Right lobe of liver (tissue), 6 donors: Measurements from ENCODE around the gene CDH23. TPM values are rescaled to one million over a fixed set of nuclear protein-coding genes. Genes with fewer than 3 reads are reported as not detected.

Experiments used
- ATAC-seq, 4 donors: fragments of 200-7000 bp; cut with Tn5 transposase; one replicate each; pipeline ENCODE4 v1.9.1; 2020; ENCODE audit warnings: mild to moderate bottlenecking in 4 of 4, moderate library complexity in 4 of 4
- DNase-seq, 3 donors: peaks; one replicate each; pipeline ENCODE4 v3.0.0-alpha.2; 2020
- H3K27ac ChIP-seq, 3 donors: fragments of 200-600 bp; one replicate each; pipeline ENCODE4 v1.8.0; 2022
- H3K27me3 ChIP-seq, 2 donors: fragments of 200-600 bp; one replicate each; pipeline ENCODE4 v1.8.0; 2022
- H3K36me3 ChIP-seq, 4 donors: fragments of 200-600 bp; sonication (generic) in 1 of 4; one replicate each; pipeline versions ENCODE4 v1.5.1 to v1.8.0; 2017 to 2022; ENCODE audit warnings: control low read depth in 1 of 4
- H3K4me1 ChIP-seq, 4 donors: fragments of 200-600 bp; sonication (generic) in 1 of 4; one replicate each; pipeline versions ENCODE4 v1.5.1 to v1.8.0; 2017 to 2022; ENCODE audit warnings: control low read depth in 1 of 4
- H3K4me3 ChIP-seq, 3 donors: fragments of 200-600 bp; one replicate each; pipeline ENCODE4 v1.8.0; 2022
- H3K9me3 ChIP-seq, 4 donors: fragments of 200-600 bp; sonication (generic) in 1 of 4; one replicate each; pipeline versions ENCODE4 v1.5.1 to v1.8.0; 2017 to 2022; ENCODE audit warnings: control low read depth in 1 of 4
- CTCF ChIP-seq, 4 donors: fragments of 200-600 bp in 3 of 4; fragments of 450-650 bp in 1 of 4; IDR thresholded peaks; one replicate each; pipeline versions ENCODE4 v1.5.1 to v1.8.0; 2016 to 2022; ENCODE audit warnings: antibody characterized with exemption in 4 of 4, mild to moderate bottlenecking in 2 of 4
- POLR2A ChIP-seq: fragments of 450-650 bp; IDR thresholded peaks from one replicate; pipeline ENCODE4 v1.6.1; 2017; ENCODE audit warnings: antibody characterized with exemption, mild to moderate bottlenecking
- WGBS: methylation state at CpG from one replicate; pipeline ENCODE4 v1.1.6; 2018; ENCODE audit warnings: low coverage, low lambda C conversion rate; ENCODE audit not compliant: insufficient coverage; ENCODE audit errors: missing lambda C conversion rate; 5-methylcytosine and 5-hydroxymethylcytosine counted together
- intact Hi-C, 2 donors: fragments of 100-400 bp; cut with DNase I; formaldehyde crosslinking; loops; one replicate each; pipeline versions ENCODE4 v1.11.2 to v1.14.1; 2022
- total RNA-seq, 6 experiments: library from RNA; depleted of rRNA in 2 of 6; stranded (reverse); fragments of >200 nt in 2 of 6; fragmentation: NEBNext Ultra II Directional in 3 of 6; extraction: Animal tissue kit (Norgen Biotek cat#: 25700) in 3 of 6; gene quantifications; one replicate each; pipeline versions ENCODE4 v1.1.0 to v1.2.4, GENCODE V29; 2016 to 2023
- donor health status: DM: no; HTN: yes; CAD: no.
- donor health status: DM: no; HTN: no; CAD: no.
- donor health status: DM: no; HTN: no; CAD: no.
- donor health status: DM: no; HTN: yes; CAD: no.
- donor health status: DM: no; HTN: yes; CAD: no.

CDH23 gene
- total RNA-seq, 6 experiments from 2014 or later: 3.3 to 19.7 (median 6.3) TPM

GRCh38 chr10:71443676-71444075, 47.0 kb downstream of the CDH23 start:
- ATAC-seq (no peak), DNase-seq (peak in 1 of 3 donors; percentile 24)
- no peaks in the 10 kb centered on the region for H3K27me3 ChIP-seq
- no peak for TF ChIP-seq POLR2A
- no peak for TF ChIP-seq CTCF (IDR thresholded peaks at IDR 0.05)
- H3K4me3 ChIP-seq: no peak overlapping the region
- no peak overlapping the region for H3K27ac ChIP-seq
- 81% methylated on average over 9 of the region's 10 CpGs for WGBS
- H3K9me3 ChIP-seq: no peaks in the 10 kb centered on the region
- H3K4me1 ChIP-seq: no peaks in the 10 kb centered on the region
- intact Hi-C loops: no loop called here
- no peaks in the 10 kb centered on the region for H3K36me3 ChIP-seq

GRCh38 chr10:71444284-71445054, 47.7 kb downstream of the CDH23 start:
- ATAC-seq (no peak), DNase-seq (peak in 1 of 3 donors; percentile 25)
- no peak for TF ChIP-seq POLR2A
- no peak for TF ChIP-seq CTCF (IDR thresholded peaks at IDR 0.05)
- intact Hi-C loops: no loop called here
- Histone ChIP-seq H3K9me3 (no peaks in the 10 kb centered on the region), H3K4me3 (no peak overlapping the region), H3K27ac (no peak overlapping the region), H3K36me3 (no peaks in the 10 kb centered on the region), H3K4me1 (no peaks in the 10 kb centered on the region), H3K27me3 (no peaks in the 10 kb centered on the region)
- WGBS: 76% methylated on average over 4 of the region's 4 CpGs

- no peaks in the 10 kb centered on the region for H3K9me3 ChIP-seq
- no peaks in the 10 kb centered on the region for H3K27me3 ChIP-seq
- no peaks in the 10 kb centered on the region for H3K4me1 ChIP-seq
- DNase-seq: no peak
- intact Hi-C loops: no loop called here
- no peak overlapping the region for H3K4me3 ChIP-seq
- H3K36me3 ChIP-seq: no peaks in the 10 kb centered on the region
- WGBS: no CpG with 5 or more reads among the region's 2 CpGs
- TF ChIP-seq CTCF (IDR thresholded peaks at IDR 0.05) (no peak), POLR2A (no peak)
- no peak for ATAC-seq
- no peak overlapping the region for H3K27ac ChIP-seq
Measured at GRCh38 chr10:71447676-71448075, 51.0 kb downstream of the CDH23 start.

- DNase-seq: peak in 1 of 3 donors; percentile 58
- intact Hi-C loops: no loop called here
- no peaks in the 10 kb centered on the region for H3K4me1 ChIP-seq
- no peaks in the 10 kb centered on the region for H3K9me3 ChIP-seq
- TF ChIP-seq POLR2A: no peak
- TF ChIP-seq CTCF (IDR thresholded peaks at IDR 0.05): no peak
- WGBS: no CpG with 5 or more reads among the region's 9 CpGs
- no peak overlapping the region for H3K4me3 ChIP-seq
- H3K36me3 ChIP-seq: no peaks in the 10 kb centered on the region
- H3K27ac ChIP-seq: no peak overlapping the region
- no peaks in the 10 kb centered on the region for H3K27me3 ChIP-seq
- peak; percentile 37 to 76 (median 56) for ATAC-seq
Measured at GRCh38 chr10:71448146-71448545, 51.4 kb downstream of the CDH23 start.
